ENCODE data around the gene TIMP2. TPM values are rescaled to one million over a fixed set of nuclear protein-coding genes. Genes with fewer than 3 reads are reported as not detected.

TIMP2 gene
- total RNA-seq, 1 experiment from 2014 or later, result 29.0 TPM

DNA sequence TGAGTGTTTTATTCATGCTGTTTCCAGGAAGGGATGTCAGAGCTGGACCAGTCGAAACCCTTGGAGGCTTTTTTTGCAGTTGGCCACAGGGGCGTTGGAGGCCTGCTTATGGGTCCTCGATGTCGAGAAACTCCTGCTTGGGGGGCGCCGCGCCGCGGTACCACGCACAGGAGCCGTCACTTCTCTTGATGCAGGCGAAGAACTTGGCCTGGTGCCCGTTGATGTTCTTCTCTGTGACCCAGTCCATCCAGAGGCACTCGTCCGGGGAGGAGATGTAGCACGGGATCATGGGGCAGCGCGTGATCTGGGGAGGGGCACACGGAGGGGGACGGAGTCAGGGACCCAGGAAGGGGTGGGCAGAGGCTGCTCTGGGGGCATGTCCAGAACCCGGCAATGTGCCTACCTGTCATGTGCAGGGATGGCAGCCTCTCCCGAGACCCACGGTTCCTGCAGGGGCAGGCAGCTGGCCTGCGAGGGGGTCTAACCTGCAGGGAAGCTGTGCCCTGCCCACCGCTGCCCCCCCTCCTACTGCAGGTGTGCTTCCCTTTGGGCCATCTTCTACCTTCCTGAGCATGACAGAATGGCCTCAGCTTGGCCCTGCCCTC is 69.5 kb downstream of the TIMP2 start:
- Histone ChIP-seq H2AFZ (ENCODE audit: low read length) (no peak overlapping the region), H3K23ac (ENCODE audit: insufficient read length, low read depth, low read length) (no peak overlapping the region), H3K4me1 (ENCODE audit: insufficient read depth, low read length) (no peaks in the 10 kb centered on the region; the same call in 1 of the 2 replicates), H3K23me2 (ENCODE audit: insufficient read length, low read depth, low read length, poor library complexity, severe bottlenecking) (no peaks in the 10 kb centered on the region), H2BK120ac (ENCODE audit: low read depth, low read length, poor library complexity, severe bottlenecking) (no peak overlapping the region), H3K14ac (ENCODE audit: insufficient read depth, low read length) (no peak overlapping the region), H3K4me2 (ENCODE audit: insufficient read depth, insufficient read length, low read length) (no peak overlapping the region), H3K9ac (ENCODE audit: extremely low read depth, insufficient read length, low read length) (no peak overlapping the region), H3K79me1 (ENCODE audit: insufficient read depth, low read depth, low read length, poor library complexity, severe bottlenecking) (no peaks in the 10 kb centered on the region), H4K5ac (ENCODE audit: insufficient read length, low read depth, low read length) (no peak overlapping the region), H3K27me3 (ENCODE audit: insufficient read depth, low read length) (no peaks in the 10 kb centered on the region), H3K27ac (ENCODE audit: insufficient read length, low read depth, low read length) (no peak overlapping the region), H2BK12ac (ENCODE audit: insufficient read length, low read depth, low read length) (no peak overlapping the region), H4K8ac (replicated peaks; ENCODE audit: insufficient read length, low read depth, low read length) (no peak overlapping the region), H3K79me2 (ENCODE audit: insufficient read depth, low read length) (no peaks in the 10 kb centered on the region), H3K18ac (ENCODE audit: insufficient read length, low read depth, low read length) (no peak overlapping the region), H3K9me3 (ENCODE audit: control insufficient read depth, low read depth, low read length) (no peaks in the 10 kb centered on the region), H3K4ac (ENCODE audit: low read depth, low read length) (no peak overlapping the region), H2AK5ac (ENCODE audit: insufficient read length, low read length) (no peak overlapping the region), H3K56ac (ENCODE audit: insufficient read length, low read depth, low read length) (no peak overlapping the region), H3T11ph (ENCODE audit: low read length) (no peak overlapping the region), H4K91ac (ENCODE audit: insufficient read length, low read depth, low read length) (no peak overlapping the region), H2BK20ac (ENCODE audit: low read depth, low read length, poor library complexity, severe bottlenecking) (no peak overlapping the region), H4K20me1 (ENCODE audit: control insufficient read depth, insufficient read depth, insufficient read length) (no peaks in the 10 kb centered on the region), H2BK15ac (ENCODE audit: low read depth, low read length) (no peak overlapping the region), H2BK5ac (ENCODE audit: insufficient read length, low read length) (no peak overlapping the region)
- Mint-ChIP-seq H3K4me1 (no peaks in the 10 kb centered on the region), H3K27me3 (ENCODE audit: low read depth) (no peaks in the 10 kb centered on the region), H3K36me3 (ENCODE audit: insufficient read depth in 1 of 3, low read depth in 3 of 3) (peaks cover 0 to 16% (median 0%) of the 10 kb centered on the region in 3 experiments; a peak in 3 of 7 replicates), H3K9me3 (no peaks in the 10 kb centered on the region), H3K4me3 (no peak overlapping the region), H3K27ac (peak overlapping the region in 1 of 3 experiments; percentile 79; a peak in 1 of 7 replicates)
- no peak for DNase-seq
- TF ChIP-seq, protein P1, sequence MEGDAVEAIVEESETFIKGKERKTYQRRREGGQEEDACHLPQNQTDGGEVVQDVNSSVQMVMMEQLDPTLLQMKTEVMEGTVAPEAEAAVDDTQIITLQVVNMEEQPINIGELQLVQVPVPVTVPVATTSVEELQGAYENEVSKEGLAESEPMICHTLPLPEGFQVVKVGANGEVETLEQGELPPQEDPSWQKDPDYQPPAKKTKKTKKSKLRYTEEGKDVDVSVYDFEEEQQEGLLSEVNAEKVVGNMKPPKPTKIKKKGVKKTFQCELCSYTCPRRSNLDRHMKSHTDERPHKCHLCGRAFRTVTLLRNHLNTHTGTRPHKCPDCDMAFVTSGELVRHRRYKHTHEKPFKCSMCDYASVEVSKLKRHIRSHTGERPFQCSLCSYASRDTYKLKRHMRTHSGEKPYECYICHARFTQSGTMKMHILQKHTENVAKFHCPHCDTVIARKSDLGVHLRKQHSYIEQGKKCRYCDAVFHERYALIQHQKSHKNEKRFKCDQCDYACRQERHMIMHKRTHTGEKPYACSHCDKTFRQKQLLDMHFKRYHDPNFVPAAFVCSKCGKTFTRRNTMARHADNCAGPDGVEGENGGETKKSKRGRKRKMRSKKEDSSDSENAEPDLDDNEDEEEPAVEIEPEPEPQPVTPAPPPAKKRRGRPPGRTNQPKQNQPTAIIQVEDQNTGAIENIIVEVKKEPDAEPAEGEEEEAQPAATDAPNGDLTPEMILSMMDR (conservative IDR thresholded peaks at IDR 0.05), result no peak
- WGBS (ENCODE audit: extremely low coverage, insufficient read length, low lambda C conversion rate), result no CpG with 5 or more reads among the region's 25 CpGs

Data from H9 (cell line).